ENCODE data around the gene SLC5A11.
A peak's percentile ranks its signal among the peaks of the same experiment; 100 is the strongest.

The SLC5A11 gene

GRCh38 chr16:24944206-24944605 is 98.4 kb downstream of the SLC5A11 start:
- no peak overlapping the region for H3K4me3 ChIP-seq (ENCODE audit: low read depth, low read length)
- no peak for TF ChIP-seq CTCF (IDR thresholded peaks at IDR 0.05; ENCODE audit: control insufficient read depth, extremely low read depth, insufficient read depth)
- no peak for DNase-seq (ENCODE audit: low read depth)

- H3K4me3 ChIP-seq (ENCODE audit: low read depth, low read length) = no peak overlapping the region
- no peak for TF ChIP-seq CTCF (IDR thresholded peaks at IDR 0.05; ENCODE audit: control insufficient read depth, extremely low read depth, insufficient read depth)
- no peak for DNase-seq (ENCODE audit: low read depth)
Measured at GRCh38 chr16:24946155-24946554, 100.4 kb downstream of the SLC5A11 start.

- H3K4me3 ChIP-seq (ENCODE audit: low read depth, low read length) = no peak overlapping the region
- DNase-seq (ENCODE audit: low read depth) = no peak
- TF ChIP-seq CTCF (IDR thresholded peaks at IDR 0.05; ENCODE audit: control insufficient read depth, extremely low read depth, insufficient read depth) = no peak
Measured at GRCh38 chr16:24950275-24950674, 104.5 kb downstream of the SLC5A11 start.

GRCh38 chr16:24953306-24953705 is 107.5 kb downstream of the SLC5A11 start:
- no peak for DNase-seq (ENCODE audit: low read depth)

GRCh38 chr16:24953721-24954120 is 108.0 kb downstream of the SLC5A11 start:
- no peak for TF ChIP-seq CTCF (IDR thresholded peaks at IDR 0.05; ENCODE audit: control insufficient read depth, extremely low read depth, insufficient read depth)
- H3K4me3 ChIP-seq (ENCODE audit: low read depth, low read length) = no peak overlapping the region
- no peak for DNase-seq (ENCODE audit: low read depth)

More at GRCh38 chr16:24953306-24953705, 107.5 kb downstream of the SLC5A11 start:
- TF ChIP-seq CTCF (IDR thresholded peaks at IDR 0.05; ENCODE audit: control insufficient read depth, extremely low read depth, insufficient read depth) = no peak
- no peak overlapping the region for H3K4me3 ChIP-seq (ENCODE audit: low read depth, low read length)

GRCh38 chr16:24954137-24954536 is 108.4 kb downstream of the SLC5A11 start:
- TF ChIP-seq CTCF (IDR thresholded peaks at IDR 0.05; ENCODE audit: control insufficient read depth, extremely low read depth, insufficient read depth) = no peak
- DNase-seq (ENCODE audit: low read depth) = peak; percentile 34
- H3K4me3 ChIP-seq (ENCODE audit: low read depth, low read length) = no peak overlapping the region

- no peak overlapping the region for H3K4me3 ChIP-seq (ENCODE audit: low read depth, low read length)
- no peak for TF ChIP-seq CTCF (IDR thresholded peaks at IDR 0.05; ENCODE audit: control insufficient read depth, extremely low read depth, insufficient read depth)
- no peak for DNase-seq (ENCODE audit: low read depth)
Measured at GRCh38 chr16:24955975-24956731, 110.4 kb downstream of the SLC5A11 start.
